ENCODE measurements around the gene EHMT1. TPM values are rescaled to one million over a fixed set of nuclear protein-coding genes. Genes with fewer than 3 reads are reported as not detected.

EHMT1 gene
- total and polyA plus RNA-seq, 2 of the 13 experiments (the other 11 are each of a cell fraction or from before 2014, with no cell fraction given) = 23.0 to 27.1 TPM

GRCh38 chr9:137665226-137665625, 46.4 kb downstream of the EHMT1 start:
- Histone ChIP-seq H2AFZ (ENCODE audit: low read length) (no peak overlapping the region), H3K9me3 (ENCODE audit: low read length) (no peaks in the 10 kb centered on the region), H3K9ac (ENCODE audit: insufficient read depth, low read depth, low read length) (no peak overlapping the region), H3K4me1 (ENCODE audit: insufficient read depth, low read length) (peaks cover 46% of the 10 kb centered on the region), H3K27ac (ENCODE audit: extremely low read length, insufficient read depth, low read length) (no peak overlapping the region), H3K4me3 (replicated peaks in 1 of 3; ENCODE audit: insufficient read depth in 1 of 3, low read depth in 2 of 3, low read length in 3 of 3) (no peak overlapping the region), H3K79me2 (ENCODE audit: insufficient read depth, low read length) (peaks cover 64% of the 10 kb centered on the region), H4K20me1 (ENCODE audit: insufficient read depth, low read length) (peaks cover 16% of the 10 kb centered on the region; the same call in 1 of the 2 replicates), H3K36me3 (replicated peaks in 1 of 2; ENCODE audit: control insufficient read depth in 1 of 2, insufficient read depth in 2 of 2, low read length in 2 of 2) (peaks cover 2 to 3% of the 10 kb centered on the region in 2 experiments; a peak in 2 of 5 replicates), H3K4me2 (ENCODE audit: low read depth, low read length) (no peak overlapping the region), H3K27me3 (ENCODE audit: control insufficient read depth in 1 of 2, insufficient read depth in 2 of 2, low read length in 2 of 2) (no peaks in the 10 kb centered on the region)
- in situ Hi-C loops (cut with HindIII; ENCODE audit: extremely low pct_ligation_motif_present, low pct_unique_long_range_greater_than_20kb) = no loop called here
- ChIA-PET POLR2A (interaction anchor here (1.2 kb wide), 1 partner anchor 47 kb away, joined by 3 read pairs; the partner anchor contains the start of gene EHMT1), CTCF (ENCODE audit: low intra/inter-chr PET ratio, low total read pairs) (no interaction called here)
- 91% methylated on average over 6 of the region's 7 CpGs for WGBS (ENCODE audit: low lambda C conversion rate)
- ATAC-seq = no peak
- TF ChIP-seq BATF2 (CRISPR knock-in tag; IDR thresholded peaks at IDR 0.05) = no peak
- no peak for TF ChIP-seq MXD4 (CRISPR knock-in tag; IDR thresholded peaks at IDR 0.05)
- TF ChIP-seq KLF15 (CRISPR knock-in tag; IDR thresholded peaks at IDR 0.05; ENCODE audit: borderline replicate concordance) = no peak
- TF ChIP-seq DMAP1 (CRISPR knock-in tag; IDR thresholded peaks at IDR 0.05) = no peak
- no peak for TF ChIP-seq ZC3H4 (CRISPR knock-in tag; IDR thresholded peaks at IDR 0.05; ENCODE audit: borderline replicate concordance)
- TF ChIP-seq ATF5 (CRISPR knock-in tag; IDR thresholded peaks at IDR 0.05; ENCODE audit: low read depth) = no peak
- no peak for TF ChIP-seq ZNF253 (CRISPR knock-in tag; IDR thresholded peaks at IDR 0.05; ENCODE audit: borderline replicate concordance)
- BruUV-seq (replicated peaks) = no TSS peak
- no peak for DNase-seq (ENCODE audit: low spot score)
- no peak for FAIRE-seq
- intact Hi-C loops (cut with micrococcal nuclease; ENCODE audit: unreplicated experiment) = no loop called here

Measured in HepG2 (cell line).